ENCODE data around the gene KLRF2. TPM values are rescaled to one million over a fixed set of nuclear protein-coding genes. Genes with fewer than 3 reads are reported as not detected.

Gene KLRF2
- polyA plus RNA-seq, result 1 to 10 TPM in 1 of 3 donors, under 1 TPM in 1, not detected in 1; 0.94 to 3.4 TPM

- no peak for DNase-seq
- H3K9me3 Mint-ChIP-seq, result no peaks in the 10 kb centered on the region
- H3K27me3 Mint-ChIP-seq (ENCODE audit: low read depth in 3 of 3), result no peaks in the 10 kb centered on the region
- H3K4me1 Mint-ChIP-seq, result peaks cover 0 to 1% of the 10 kb centered on the region in 2 donors
- H3K36me3 Mint-ChIP-seq, result peaks cover 0 to 2% (median 0%) of the 10 kb centered on the region in 3 donors
- H3K4me3 Mint-ChIP-seq, result peak within 1 kb of the TSS in 1 of 5 donors; percentile 44
- peak within 1 kb of the TSS in 1 of 6 donors; percentile 23 for H3K27ac Mint-ChIP-seq
Measured at GRCh38 chr12:9881246-9881645, at the start of gene KLRF2. Gene KLRF2 (plus strand): TSS chr12:9881489. CDS start chr12:9881596, 107 bp downstream.

DNA sequence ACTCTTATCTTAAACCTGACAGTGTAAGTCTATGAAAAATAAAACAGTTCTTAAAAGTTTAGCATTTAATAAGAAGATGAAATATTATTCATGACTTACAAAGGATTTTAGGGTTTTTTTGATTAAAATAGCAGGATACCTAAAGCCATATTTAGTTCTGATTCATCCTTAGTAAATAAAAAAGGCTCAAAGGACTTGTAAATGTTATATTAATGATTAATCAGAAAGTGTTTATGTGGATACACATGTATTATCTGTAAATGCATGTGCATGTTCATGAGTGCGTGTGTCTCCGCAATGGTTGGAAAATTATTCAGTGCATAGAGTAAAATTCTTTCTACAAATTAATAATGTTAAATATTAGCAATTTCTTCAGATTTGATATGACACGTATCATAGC is 49.6 kb upstream of the KLRF2 start:
- DNase-seq, result no peak
- H3K9me3 Mint-ChIP-seq, result no peaks in the 10 kb centered on the region
- peaks cover 0 to 16% (median 2%) of the 10 kb centered on the region in 3 donors for H3K27me3 Mint-ChIP-seq (ENCODE audit: low read depth in 3 of 3)
- peak overlapping the region in 5 of 6 donors; percentile 7 to 91 (median 86) for H3K27ac Mint-ChIP-seq
- H3K4me3 Mint-ChIP-seq, result peak overlapping the region; percentile 84 to 99 (median 96)
- peaks cover 4 to 16% of the 10 kb centered on the region in 2 donors for H3K4me1 Mint-ChIP-seq
- peaks cover 30 to 33% (median 32%) of the 10 kb centered on the region in 3 donors for H3K36me3 Mint-ChIP-seq

GRCh38 chr12:9843407-9843806 is 37.9 kb upstream of the KLRF2 start:
- Mint-ChIP-seq H3K36me3 (peaks cover 28 to 58% (median 28%) of the 10 kb centered on the region in 3 donors), H3K4me3 (no peak overlapping the region), H3K27me3 (ENCODE audit: low read depth in 3 of 3) (peaks cover 0 to 2% (median 0%) of the 10 kb centered on the region in 3 donors), H3K4me1 (peaks cover 0 to 85% of the 10 kb centered on the region in 2 donors), H3K27ac (peak overlapping the region in 5 of 6 donors; percentile 9 to 73 (median 28)), H3K9me3 (no peaks in the 10 kb centered on the region)
- no peak for DNase-seq

DNA sequence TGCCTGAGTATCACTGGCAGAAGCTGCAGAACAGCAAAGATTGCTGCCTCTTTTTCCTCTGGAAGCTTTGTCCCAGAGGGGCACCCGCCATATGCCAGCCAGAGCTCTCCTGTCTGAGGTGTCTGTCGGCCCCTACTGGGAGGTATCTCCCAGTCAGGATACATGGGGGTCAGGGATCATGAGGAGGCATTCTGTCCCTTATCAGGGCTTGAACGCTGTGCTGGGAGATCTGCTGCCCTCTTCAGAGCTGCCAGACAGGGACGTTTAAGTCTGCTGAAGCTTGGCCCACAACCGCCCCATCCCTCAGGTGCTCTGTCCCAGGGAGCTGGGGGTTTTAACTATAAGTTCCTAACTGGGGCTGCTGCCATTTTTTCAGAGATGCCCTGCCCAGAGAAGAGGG is 32.4 kb upstream of the KLRF2 start:
- Mint-ChIP-seq H3K27me3 (ENCODE audit: low read depth in 3 of 3) (peaks cover 0 to 5% (median 0%) of the 10 kb centered on the region in 3 donors), H3K4me3 (peak overlapping the region in 3 of 5 donors; percentile 4 to 36 (median 25)), H3K36me3 (peaks cover 41 to 79% (median 48%) of the 10 kb centered on the region in 3 donors), H3K9me3 (no peaks in the 10 kb centered on the region), H3K27ac (peak overlapping the region in 5 of 6 donors; percentile 54 to 89 (median 84)), H3K4me1 (peaks cover 0 to 96% of the 10 kb centered on the region in 2 donors)
- DNase-seq, result no peak

- peak overlapping the region; percentile 79 to 91 (median 88) for H3K27ac Mint-ChIP-seq
Measured at GRCh38 chr12:9851050-9851449, 30.2 kb upstream of the KLRF2 start.

DNA sequence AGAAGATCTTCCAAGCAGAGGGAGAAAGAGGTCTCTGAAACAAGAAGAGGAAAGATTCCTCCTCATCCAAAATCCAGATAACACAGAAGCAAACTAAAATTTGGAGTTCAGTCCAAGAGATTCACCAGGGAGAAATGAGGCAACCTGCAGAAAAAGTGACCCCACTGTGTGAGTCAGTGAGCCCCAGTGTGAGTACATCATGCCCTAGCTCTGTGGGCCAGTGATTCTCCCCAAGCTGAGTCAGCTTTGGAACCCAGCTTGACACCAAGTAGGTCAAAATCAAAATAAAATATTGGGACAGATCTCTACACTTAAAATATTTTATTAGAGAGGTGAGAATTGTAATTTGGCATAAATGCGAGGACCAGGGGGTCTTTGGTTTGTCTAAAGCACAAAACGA is 29.4 kb upstream of the KLRF2 start:
- H3K36me3 Mint-ChIP-seq, result peaks cover 29 to 80% (median 49%) of the 10 kb centered on the region in 3 donors
- peak overlapping the region; percentile 83 to 91 (median 88) for H3K27ac Mint-ChIP-seq
- peaks cover 0 to 5% (median 0%) of the 10 kb centered on the region in 3 donors for H3K27me3 Mint-ChIP-seq (ENCODE audit: low read depth in 3 of 3)

More at GRCh38 chr12:9851050-9851449, 30.2 kb upstream of the KLRF2 start:
- Mint-ChIP-seq H3K4me1 (peaks cover 0 to 94% of the 10 kb centered on the region in 2 donors), H3K4me3 (peak overlapping the region in 4 of 5 donors; percentile 20 to 35 (median 28)), H3K9me3 (no peaks in the 10 kb centered on the region), H3K27me3 (ENCODE audit: low read depth in 3 of 3) (peaks cover 0 to 5% (median 0%) of the 10 kb centered on the region in 3 donors), H3K36me3 (peaks cover 38 to 80% (median 54%) of the 10 kb centered on the region in 3 donors)
- no peak for DNase-seq

GRCh38 chr12:9856151-9856550 is 25.1 kb upstream of the KLRF2 start:
- peaks cover 0 to 5% (median 0%) of the 10 kb centered on the region in 3 donors for H3K27me3 Mint-ChIP-seq (ENCODE audit: low read depth in 3 of 3)
- no peaks in the 10 kb centered on the region for H3K9me3 Mint-ChIP-seq
- H3K27ac Mint-ChIP-seq, result peak overlapping the region; percentile 20 to 90 (median 68)
- H3K4me3 Mint-ChIP-seq, result peak overlapping the region in 1 of 5 donors; percentile 53
- peaks cover 16 to 59% (median 40%) of the 10 kb centered on the region in 3 donors for H3K36me3 Mint-ChIP-seq
- peaks cover 0 to 82% of the 10 kb centered on the region in 2 donors for H3K4me1 Mint-ChIP-seq
- no peak for DNase-seq

More for the DNA sequence above, 29.4 kb upstream of the KLRF2 start:
- no peak for DNase-seq
- Mint-ChIP-seq H3K9me3 (no peaks in the 10 kb centered on the region), H3K4me1 (peaks cover 0 to 92% of the 10 kb centered on the region in 2 donors), H3K4me3 (peak overlapping the region in 3 of 5 donors; percentile 19 to 49 (median 22))

GRCh38 chr12:9856894-9857293 is 24.4 kb upstream of the KLRF2 start:
- DNase-seq, result no peak
- Mint-ChIP-seq H3K36me3 (peaks cover 13 to 54% (median 39%) of the 10 kb centered on the region in 3 donors), H3K27ac (peak overlapping the region; percentile 20 to 90 (median 74)), H3K9me3 (no peaks in the 10 kb centered on the region), H3K4me1 (peaks cover 0 to 80% of the 10 kb centered on the region in 2 donors), H3K4me3 (peak overlapping the region in 1 of 5 donors; percentile 18), H3K27me3 (ENCODE audit: low read depth in 3 of 3) (no peaks in the 10 kb centered on the region)

GRCh38 chr12:9858135-9858534 is 23.2 kb upstream of the KLRF2 start:
- peaks cover 0 to 5% (median 1%) of the 10 kb centered on the region in 6 donors for H3K9me3 Mint-ChIP-seq
- peaks cover 23 to 52% (median 39%) of the 10 kb centered on the region in 3 donors for H3K36me3 Mint-ChIP-seq
- peaks cover 0 to under 1% (median 0%) of the 10 kb centered on the region in 3 donors for H3K27me3 Mint-ChIP-seq (ENCODE audit: low read depth in 3 of 3)
- H3K4me3 Mint-ChIP-seq, result peak overlapping the region in 3 of 5 donors; percentile 0 to 23 (median 2)
- H3K4me1 Mint-ChIP-seq, result peaks cover 0 to 78% of the 10 kb centered on the region in 2 donors
- peak overlapping the region in 5 of 6 donors; percentile 44 to 91 (median 76) for H3K27ac Mint-ChIP-seq
- no peak for DNase-seq

DNA sequence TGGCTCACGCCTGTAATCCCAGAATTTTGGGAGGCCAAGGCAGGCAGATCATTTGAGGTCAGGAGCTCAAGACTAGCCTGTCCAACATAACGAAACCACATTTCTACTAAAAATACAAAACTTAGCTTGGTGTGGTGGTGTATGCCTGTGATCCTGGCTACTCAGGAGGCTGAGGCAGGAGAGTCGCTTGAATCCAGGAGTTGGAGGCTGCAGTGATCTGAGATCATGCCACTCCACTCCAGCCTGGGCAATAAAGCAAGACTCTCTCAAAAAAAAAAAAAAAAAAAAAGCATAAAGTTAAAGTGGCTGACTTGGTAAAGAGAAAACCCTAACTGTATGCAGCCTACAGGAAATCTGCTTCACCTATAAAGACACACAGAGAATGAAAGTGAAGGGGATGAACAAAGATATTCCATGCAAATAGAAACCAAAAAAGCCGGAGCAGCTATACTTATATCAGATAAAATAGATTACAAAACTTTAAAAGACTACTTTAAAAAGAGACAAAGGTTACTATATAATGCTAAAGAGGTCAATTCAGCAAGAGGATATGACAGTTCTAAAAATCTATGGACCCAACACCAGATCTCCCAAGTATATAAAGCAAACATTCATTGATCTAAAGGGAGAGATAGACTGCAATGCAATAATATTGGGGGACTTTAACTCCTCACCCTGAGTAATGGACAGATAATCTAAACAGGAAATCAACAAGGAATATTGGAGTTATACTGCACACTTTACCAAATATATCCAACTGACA is 16.2 kb upstream of the KLRF2 start:
- Mint-ChIP-seq H3K27ac (peak overlapping the region; percentile 76 to 99 (median 88)), H3K9me3 (peaks cover 0 to 17% (median 12%) of the 10 kb centered on the region in 6 donors), H3K27me3 (ENCODE audit: low read depth in 3 of 3) (peaks cover 1 to 12% (median 5%) of the 10 kb centered on the region in 3 donors), H3K4me3 (peak overlapping the region; percentile 89 to 97 (median 93)), H3K4me1 (peaks cover 8 to 58% of the 10 kb centered on the region in 2 donors), H3K36me3 (peaks cover 30 to 37% (median 36%) of the 10 kb centered on the region in 3 donors)
- peak in 2 of 3 donors; percentile 31 to 43 for DNase-seq

DNA sequence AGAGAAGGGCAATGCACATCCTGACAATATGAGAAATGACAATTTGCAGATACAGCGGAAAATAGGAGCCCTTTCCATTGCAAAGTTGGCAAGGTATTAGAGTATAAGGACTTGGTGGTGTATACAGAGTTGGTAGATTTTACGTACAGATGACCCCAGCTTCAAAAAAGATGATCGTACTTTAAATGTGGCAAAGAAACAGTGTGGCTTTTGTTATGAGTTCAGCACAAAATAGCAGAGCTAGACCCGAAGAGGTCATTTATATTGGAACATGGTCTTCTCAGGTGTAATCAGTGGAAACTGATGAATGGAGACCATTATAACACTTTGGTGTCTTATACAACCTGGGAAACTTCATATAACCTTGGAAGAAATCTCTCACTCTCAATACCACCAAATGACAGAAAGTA is 14.4 kb upstream of the KLRF2 start:
- peaks cover 25 to 37% (median 31%) of the 10 kb centered on the region in 3 donors for H3K36me3 Mint-ChIP-seq
- no peak for DNase-seq
- peak overlapping the region; percentile 89 to 99 (median 93) for H3K27ac Mint-ChIP-seq
- peaks cover 14 to 55% of the 10 kb centered on the region in 2 donors for H3K4me1 Mint-ChIP-seq
- peaks cover 1 to 16% (median 5%) of the 10 kb centered on the region in 3 donors for H3K27me3 Mint-ChIP-seq (ENCODE audit: low read depth in 3 of 3)
- H3K4me3 Mint-ChIP-seq, result peak overlapping the region; percentile 89 to 97 (median 93)
- peaks cover 0 to 17% (median 12%) of the 10 kb centered on the region in 6 donors for H3K9me3 Mint-ChIP-seq

- Mint-ChIP-seq H3K4me1 (peaks cover 14 to 50% of the 10 kb centered on the region in 2 donors), H3K9me3 (peaks cover 0 to 17% (median 12%) of the 10 kb centered on the region in 6 donors), H3K36me3 (peaks cover 20 to 34% (median 27%) of the 10 kb centered on the region in 3 donors), H3K4me3 (peak overlapping the region; percentile 89 to 97 (median 93)), H3K27ac (peak overlapping the region; percentile 84 to 99 (median 90)), H3K27me3 (ENCODE audit: low read depth in 3 of 3) (peaks cover 1 to 16% (median 5%) of the 10 kb centered on the region in 3 donors)
- DNase-seq, result no peak
Measured at GRCh38 chr12:9867531-9867930, 13.8 kb upstream of the KLRF2 start.

DNA sequence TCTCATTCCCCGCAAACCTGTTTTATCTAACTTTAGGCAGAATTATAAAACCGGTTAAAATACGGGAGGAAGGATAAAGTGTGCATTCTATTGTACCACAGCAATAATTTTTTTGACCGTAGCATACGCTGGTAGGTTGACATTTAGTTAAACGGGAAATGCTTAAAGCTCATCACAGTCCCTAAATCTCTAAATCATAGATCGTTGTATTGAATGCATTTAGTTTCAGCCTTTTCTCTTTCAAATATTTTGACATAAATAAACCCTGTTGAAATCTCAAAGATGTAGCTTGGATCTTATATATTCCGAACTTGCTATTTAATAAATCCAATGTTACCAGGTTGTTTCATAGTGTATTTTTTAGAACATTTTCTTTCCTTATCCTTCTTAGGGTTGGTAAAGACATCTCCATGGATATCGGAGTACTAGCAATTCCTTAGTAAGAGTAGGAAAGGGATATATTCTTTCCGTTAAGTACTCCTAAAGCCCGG is 12.9 kb upstream of the KLRF2 start:
- peaks cover 14 to 42% of the 10 kb centered on the region in 2 donors for H3K4me1 Mint-ChIP-seq
- DNase-seq, result peak in 1 of 3 donors; percentile 17
- peaks cover 0 to 9% (median 9%) of the 10 kb centered on the region in 6 donors for H3K9me3 Mint-ChIP-seq
- peaks cover 12 to 25% (median 18%) of the 10 kb centered on the region in 3 donors for H3K36me3 Mint-ChIP-seq
- H3K4me3 Mint-ChIP-seq, result peak overlapping the region; percentile 89 to 97 (median 93)
- peaks cover 1 to 13% (median 5%) of the 10 kb centered on the region in 3 donors for H3K27me3 Mint-ChIP-seq (ENCODE audit: low read depth in 3 of 3)
- H3K27ac Mint-ChIP-seq, result peak overlapping the region; percentile 97 to 100 (median 99)

Data from immature natural killer cell (primary cell).